Ramos (cell line): Measurements from ENCODE around the gene KICS2.

Source experiments
- in situ Hi-C: fragments of 300-500 bp; cut with MboI; formaldehyde crosslinking; loops from one replicate; pipeline ENCODE4 v1.14.3; 2022; ENCODE audit warnings: low sequenced_read_pairs; ENCODE audit not compliant: unreplicated experiment

The KICS2 gene

GRCh38 chr12:64180951-64181350 lies 41.1 kb downstream of the KICS2 start:
- in situ Hi-C loops, result no loop called here

- in situ Hi-C loops, result no loop called here
Measured at GRCh38 chr12:64178122-64178521, 44.0 kb downstream of the KICS2 start.

- in situ Hi-C loops, result no loop called here
Measured at GRCh38 chr12:64177001-64177400, 45.1 kb downstream of the KICS2 start.

DNA sequence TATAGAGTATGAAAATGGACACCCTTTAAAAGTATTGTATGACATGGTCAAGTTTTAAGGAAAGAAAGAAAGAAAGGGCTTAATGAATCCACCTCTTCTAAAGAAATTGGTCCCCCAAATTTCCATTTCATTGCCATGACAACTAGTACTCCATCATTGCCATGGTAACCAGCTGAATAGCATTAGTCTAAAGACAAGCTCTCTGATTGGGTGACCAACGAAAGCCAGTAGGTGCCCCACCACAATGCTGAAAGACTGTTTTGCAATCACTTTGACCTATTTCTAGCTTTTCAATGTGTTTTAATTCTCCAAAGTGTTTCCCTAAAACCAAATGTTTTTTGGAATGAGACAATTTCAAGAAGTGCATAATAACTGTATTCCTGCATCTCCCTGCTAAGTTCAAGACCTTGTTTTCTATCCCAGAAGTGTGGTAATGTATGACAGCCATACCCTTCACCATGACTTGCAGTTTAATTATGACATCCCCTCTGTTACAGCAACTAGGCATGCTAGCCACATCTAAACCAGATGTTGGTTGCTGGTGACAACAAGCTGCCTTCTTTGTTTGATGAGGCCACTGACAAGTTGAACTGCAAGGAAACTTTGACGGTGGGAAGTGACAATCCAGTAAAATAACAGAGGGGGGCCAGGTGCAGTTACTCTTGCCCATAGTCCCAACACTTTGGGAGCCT lies 46.7 kb downstream of the KICS2 start:
- in situ Hi-C loops, result no loop called here

DNA sequence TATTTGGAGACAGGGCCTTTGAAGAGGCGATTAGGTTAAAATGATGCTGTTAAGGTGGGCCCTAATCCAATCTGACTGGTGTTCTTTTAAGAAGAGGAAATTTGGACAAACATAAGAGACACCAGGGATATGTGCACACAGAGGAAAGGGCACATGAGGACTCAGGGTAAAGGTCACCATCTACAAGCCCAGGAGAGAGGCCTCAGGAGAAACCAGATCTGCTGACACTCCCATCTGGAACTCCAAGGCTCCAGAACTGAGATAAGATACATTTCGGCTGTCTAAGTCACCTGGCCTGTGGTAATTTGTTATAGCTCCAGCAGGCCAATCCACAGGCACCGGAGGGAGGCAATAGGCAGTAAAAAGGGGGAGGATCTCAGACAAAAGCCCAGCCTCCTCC lies 48.6 kb downstream of the KICS2 start:
- in situ Hi-C loops, result no loop called here
